NCI-H2171 (cell line): ENCODE results near the gene SEC14L1.

Experiments
- DNase-seq: peaks from one replicate; lab custom pipeline; 2025; lab: John Stamatoyannopoulos, UW

The SEC14L1 gene

GRCh38 chr17:77191244-77191643 is 50.5 kb downstream of the SEC14L1 start:
- peak; percentile 48 for DNase-seq

GRCh38 chr17:77193653-77194052 is 52.9 kb downstream of the SEC14L1 start:
- DNase-seq: no peak

GRCh38 chr17:77194179-77194578 is 53.4 kb downstream of the SEC14L1 start:
- DNase-seq: no peak

GRCh38 chr17:77196251-77196650 is 55.5 kb downstream of the SEC14L1 start:
- DNase-seq: no peak

- no peak for DNase-seq
Measured at GRCh38 chr17:77197115-77197514, 56.3 kb downstream of the SEC14L1 start.

- no peak for DNase-seq
Measured at GRCh38 chr17:77200711-77201110, 59.9 kb downstream of the SEC14L1 start.

- DNase-seq: no peak
Measured at GRCh38 chr17:77203436-77203835, 62.7 kb downstream of the SEC14L1 start.

GRCh38 chr17:77203846-77204245 is 63.1 kb downstream of the SEC14L1 start:
- DNase-seq: no peak

GRCh38 chr17:77204536-77204935 is 63.8 kb downstream of the SEC14L1 start:
- DNase-seq: no peak

GRCh38 chr17:77205396-77206125 is 64.8 kb downstream of the SEC14L1 start:
- DNase-seq: no peak

GRCh38 chr17:77206158-77206956 is 65.6 kb downstream of the SEC14L1 start:
- DNase-seq: no peak

- DNase-seq: no peak
Measured at GRCh38 chr17:77207689-77208216, 67.0 kb downstream of the SEC14L1 start.

- DNase-seq: no peak
Measured at GRCh38 chr17:77208217-77208808, 67.5 kb downstream of the SEC14L1 start.

- no peak for DNase-seq
Measured at GRCh38 chr17:77208856-77209255, 68.1 kb downstream of the SEC14L1 start.

- DNase-seq: no peak
Measured at GRCh38 chr17:77209330-77209748, 68.6 kb downstream of the SEC14L1 start.

GRCh38 chr17:77210331-77210730 is 69.6 kb downstream of the SEC14L1 start:
- peak; percentile 69 for DNase-seq

- DNase-seq: no peak
Measured at GRCh38 chr17:77210946-77211541, 70.3 kb downstream of the SEC14L1 start.

GRCh38 chr17:77211681-77212080 is 70.9 kb downstream of the SEC14L1 start:
- no peak for DNase-seq

GRCh38 chr17:77212081-77212832 is 71.5 kb downstream of the SEC14L1 start:
- no peak for DNase-seq

GRCh38 chr17:77212833-77213777 is 72.3 kb downstream of the SEC14L1 start:
- DNase-seq: no peak
